Activated CD8-positive, alpha-beta T cell treated with anti-CD3 and anti-CD28 coated beads for 36 hours (primary cell): ENCODE results near the gene UPK3A. TPM values are rescaled to one million over a fixed set of nuclear protein-coding genes. Genes with fewer than 3 reads are reported as not detected.

Experiments used
- ATAC-seq: fragments of 200-7000 bp; cut with Tn5 transposase; one replicate; pipeline ENCODE4 v1.10.0; 2021; ENCODE audit warnings: mild to moderate bottlenecking, moderate library complexity
- CTCF ChIA-PET: fragments of 350-600 bp; sonication (Branson Sonifier 250); formaldehyde crosslinking; loops from one replicate; lab custom pipeline; 2021; ENCODE audit warnings: antibody characterized with exemption; lab: Charles Lee
- POLR2A ChIA-PET: fragments of 350-600 bp; sonication (Branson Sonifier 250); formaldehyde crosslinking; loops from one replicate; lab custom pipeline; 2021; ENCODE audit warnings: antibody characterized with exemption; lab: Charles Lee
- DNase-seq: peaks from one replicate; pipeline ENCODE4 v3.0.0-alpha.2; 2020
- H3K27ac Mint-ChIP-seq: one replicate; pipeline ENCODE4 v1.8.0; 2021; ENCODE audit warnings: mild to moderate bottlenecking, mixed read lengths
- H3K27me3 Mint-ChIP-seq: one replicate; pipeline ENCODE4 v1.8.0; 2021; ENCODE audit warnings: mixed read lengths
- H3K36me3 Mint-ChIP-seq: one replicate; pipeline ENCODE4 v1.8.0; 2021; ENCODE audit warnings: low read depth, mixed read lengths
- H3K4me1 Mint-ChIP-seq: one replicate; pipeline ENCODE4 v1.8.0; 2021; ENCODE audit warnings: low read depth, mixed read lengths
- H3K4me3 Mint-ChIP-seq: one replicate; pipeline ENCODE4 v1.8.0; 2021; ENCODE audit warnings: mild to moderate bottlenecking, moderate library complexity, mixed read lengths
- H3K9me3 Mint-ChIP-seq: one replicate; pipeline ENCODE4 v1.8.0; 2021; ENCODE audit warnings: mixed read lengths
- CTCF ChIP-seq: fragments of 200-600 bp; IDR thresholded peaks from one replicate; pipeline ENCODE4 v1.8.0; 2022; ENCODE audit warnings: antibody characterized with exemption, mild to moderate bottlenecking
- intact Hi-C: fragments of 100-400 bp; cut with micrococcal nuclease; formaldehyde crosslinking; loops from one replicate; pipeline ENCODE4 v1.10.0; 2022
- total RNA-seq, 2 experiments: library from RNA; stranded (reverse); gene quantifications; one replicate each; pipeline ENCODE4 v1.2.3, GENCODE V29; 2021

UPK3A gene
- total RNA-seq, 2 experiments from 2014 or later: not detected

- H3K4me3 Mint-ChIP-seq: peak overlapping the region; percentile 10
- DNase-seq (no peak), ATAC-seq (no peak)
- ChIA-PET POLR2A (no interaction called here), CTCF (no interaction called here)
- peaks cover 6% of the 10 kb centered on the region for H3K36me3 Mint-ChIP-seq
- no peaks in the 10 kb centered on the region for H3K27me3 Mint-ChIP-seq
- no peak overlapping the region for H3K27ac Mint-ChIP-seq
- TF ChIP-seq CTCF: no peak
- intact Hi-C loops: no loop called here
- H3K9me3 Mint-ChIP-seq: no peaks in the 10 kb centered on the region
- peaks cover 26% of the 10 kb centered on the region for H3K4me1 Mint-ChIP-seq
Measured at GRCh38 chr22:45238076-45238956, 46.4 kb upstream of the UPK3A start.

GRCh38 chr22:45238957-45239680 is 45.6 kb upstream of the UPK3A start:
- no peaks in the 10 kb centered on the region for H3K27me3 Mint-ChIP-seq
- TF ChIP-seq CTCF: no peak
- ChIA-PET CTCF (no interaction called here), POLR2A (interaction anchor here (0.5 kb wide), 1 partner anchor 724 kb away, joined by 3 read pairs; no protein-coding TSS in a partner anchor)
- H3K4me1 Mint-ChIP-seq: peaks cover 26% of the 10 kb centered on the region
- DNase-seq: no peak
- ATAC-seq: no peak
- intact Hi-C loops: no loop called here
- H3K36me3 Mint-ChIP-seq: peaks cover 6% of the 10 kb centered on the region
- peak overlapping the region; percentile 93 for H3K4me3 Mint-ChIP-seq
- H3K9me3 Mint-ChIP-seq: no peaks in the 10 kb centered on the region
- no peak overlapping the region for H3K27ac Mint-ChIP-seq

- peaks cover 6% of the 10 kb centered on the region for H3K36me3 Mint-ChIP-seq
- intact Hi-C loops: no loop called here
- no peak for TF ChIP-seq CTCF
- no peak for ATAC-seq
- H3K4me1 Mint-ChIP-seq: peaks cover 26% of the 10 kb centered on the region
- no peaks in the 10 kb centered on the region for H3K27me3 Mint-ChIP-seq
- CTCF ChIA-PET: no interaction called here
- no peak for DNase-seq
- H3K9me3 Mint-ChIP-seq: no peaks in the 10 kb centered on the region
- POLR2A ChIA-PET: interaction anchor here (0.5 kb wide), 1 partner anchor 725 kb away, joined by 3 read pairs; no protein-coding TSS in a partner anchor
- no peak overlapping the region for H3K27ac Mint-ChIP-seq
- peak overlapping the region; percentile 93 for H3K4me3 Mint-ChIP-seq
Measured at GRCh38 chr22:45239681-45240051, 45.1 kb upstream of the UPK3A start.

GRCh38 chr22:45240104-45240809 is 44.5 kb upstream of the UPK3A start:
- peak overlapping the region; percentile 77 for H3K27ac Mint-ChIP-seq
- ATAC-seq (peak; percentile 50), DNase-seq (peak; percentile 58)
- no peaks in the 10 kb centered on the region for H3K9me3 Mint-ChIP-seq
- peaks cover 6% of the 10 kb centered on the region for H3K36me3 Mint-ChIP-seq
- peaks cover 32% of the 10 kb centered on the region for H3K4me1 Mint-ChIP-seq
- no peaks in the 10 kb centered on the region for H3K27me3 Mint-ChIP-seq
- POLR2A ChIA-PET: interaction anchor here (0.5 kb wide), 1 partner anchor 726 kb away, joined by 3 read pairs; no protein-coding TSS in a partner anchor
- TF ChIP-seq CTCF: no peak
- CTCF ChIA-PET: no interaction called here
- H3K4me3 Mint-ChIP-seq: peak overlapping the region; percentile 93
- intact Hi-C loops: no loop called here
